GM18517 (cell line): ENCODE results near the gene ISL2.

Source experiments
- ATAC-seq: cut with Tn5 transposase; IDR thresholded peaks from one replicate; pipeline ENCODE4 v1.9.1; 2021; ENCODE audit warnings: mild to moderate bottlenecking, moderate library complexity; ENCODE audit not compliant: unreplicated experiment

Gene ISL2

GRCh38 chr15:76368122-76368621 is 31.6 kb downstream of the ISL2 start:
- ATAC-seq = no peak

- ATAC-seq = no peak
Observed at GRCh38 chr15:76376029-76376428, 39.5 kb downstream of the ISL2 start.

DNA sequence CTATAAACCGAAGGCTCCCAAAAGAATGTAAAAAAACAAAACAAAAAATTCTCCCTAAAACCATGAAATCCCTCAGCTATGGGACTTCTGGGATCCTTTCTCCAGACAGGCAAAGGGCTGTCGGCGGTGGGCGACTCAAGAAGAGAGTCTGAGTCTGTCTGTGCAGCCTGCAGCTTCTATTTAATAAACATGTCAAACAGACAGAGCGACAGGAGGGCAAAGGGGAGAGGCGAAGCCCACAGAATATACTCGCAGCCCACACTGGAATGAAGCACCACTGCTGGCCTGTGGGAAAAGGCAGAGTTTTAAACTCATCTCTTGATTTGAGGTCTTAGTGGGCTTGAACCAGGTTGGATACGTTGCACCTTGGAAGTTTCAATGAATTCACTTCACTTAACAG is 40.2 kb downstream of the ISL2 start:
- ATAC-seq = no peak

DNA sequence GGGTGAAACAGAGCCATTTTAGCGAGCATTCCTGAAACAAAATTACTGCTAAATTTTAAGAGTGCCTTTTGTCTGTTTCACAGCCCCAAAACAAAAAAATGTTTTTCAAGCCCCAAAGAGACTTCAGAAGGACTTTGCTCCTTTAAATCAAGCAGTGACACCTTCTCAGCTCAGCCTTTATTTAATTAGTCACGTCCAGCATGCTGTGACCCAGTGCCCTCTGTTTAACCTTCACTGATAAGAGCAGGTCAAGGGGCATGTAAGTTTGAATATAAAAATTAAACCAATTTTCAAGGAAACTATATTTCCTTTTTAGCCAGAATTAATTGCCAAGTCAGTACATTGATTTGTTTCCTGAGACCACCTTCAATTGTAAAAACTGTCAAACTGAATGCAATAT is 40.6 kb downstream of the ISL2 start:
- ATAC-seq = no peak

DNA sequence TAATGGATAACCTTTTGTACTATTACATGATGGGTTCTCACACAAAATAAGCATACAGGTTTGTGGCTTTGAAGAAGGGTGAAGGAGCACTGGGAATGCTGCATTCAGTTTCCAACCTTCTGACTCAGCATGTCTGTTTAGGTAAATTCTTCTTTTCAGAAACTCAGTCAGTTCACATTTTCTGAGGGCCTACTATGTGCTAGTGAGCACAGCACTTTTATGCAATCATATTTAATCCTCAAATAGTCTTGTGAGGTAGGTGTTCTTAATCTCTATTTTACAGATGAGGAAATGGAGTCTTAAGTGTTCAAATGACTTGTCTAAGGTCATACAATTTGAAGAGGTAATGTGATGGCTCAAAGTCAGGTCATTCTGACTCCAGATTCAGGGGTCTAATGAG is 41.2 kb downstream of the ISL2 start:
- no peak for ATAC-seq

DNA sequence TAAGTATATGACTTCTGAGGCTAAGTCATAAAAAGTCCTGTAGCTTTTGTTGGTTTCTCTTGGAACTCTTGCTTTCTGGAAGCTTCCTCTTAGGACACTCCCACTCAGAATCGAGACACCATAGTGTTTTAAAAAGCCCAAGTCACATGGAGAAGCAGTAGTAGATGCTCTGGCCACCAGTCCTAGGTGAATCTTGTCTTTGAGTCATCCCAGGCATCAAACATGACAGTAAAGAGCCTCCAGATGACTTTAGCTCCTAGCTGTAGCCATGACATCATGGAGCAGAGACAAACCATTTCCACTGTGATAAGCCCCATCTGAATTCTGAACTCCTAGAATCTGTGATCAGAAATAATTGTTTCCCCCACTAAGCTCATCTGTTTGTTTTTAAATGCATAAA is 42.1 kb downstream of the ISL2 start:
- no peak for ATAC-seq

- no peak for ATAC-seq
Observed at GRCh38 chr15:76380249-76380648, 43.7 kb downstream of the ISL2 start.

GRCh38 chr15:76381366-76381765 is 44.8 kb downstream of the ISL2 start:
- no peak for ATAC-seq

- ATAC-seq = no peak
Observed at GRCh38 chr15:76382987-76383728, 46.6 kb downstream of the ISL2 start.

GRCh38 chr15:76384409-76384808 is 47.8 kb downstream of the ISL2 start:
- no peak for ATAC-seq

DNA sequence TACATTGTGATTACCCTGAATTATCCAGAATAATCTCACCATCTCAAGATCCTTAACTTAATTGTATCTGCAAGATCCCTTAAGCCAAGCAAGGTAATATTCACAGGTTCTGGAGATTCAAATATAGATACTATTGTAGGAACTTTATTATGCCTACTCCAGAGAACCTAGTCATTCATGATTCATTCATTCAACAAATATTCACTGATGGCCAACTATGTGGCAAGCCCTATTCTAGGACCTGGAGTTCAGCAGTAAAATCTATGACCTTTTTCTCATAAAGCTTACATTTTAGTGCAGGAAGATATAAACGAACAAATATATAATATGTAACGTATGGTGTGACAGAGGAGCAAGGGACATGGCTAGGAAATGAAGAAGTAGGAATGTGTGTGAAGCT is 49.6 kb downstream of the ISL2 start:
- no peak for ATAC-seq

DNA sequence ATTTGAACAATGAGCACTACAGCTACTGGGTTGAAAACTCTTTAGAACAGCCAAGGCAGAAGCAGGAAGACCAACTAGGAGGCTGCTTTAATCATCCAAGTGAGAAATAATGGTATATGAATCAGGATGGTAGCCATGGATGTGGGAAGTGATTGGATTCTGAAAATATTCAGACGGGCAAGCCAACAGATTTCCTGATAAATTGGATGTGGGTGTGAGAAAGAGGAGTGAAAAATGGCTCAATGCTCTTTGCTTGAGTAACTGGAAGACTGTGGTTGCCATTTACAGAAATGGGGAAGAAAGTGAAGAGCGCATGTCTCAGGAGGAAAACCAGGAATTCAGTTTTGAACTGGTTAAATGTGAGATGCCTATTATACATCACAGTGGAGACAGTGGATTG is 50.4 kb downstream of the ISL2 start:
- no peak for ATAC-seq

GRCh38 chr15:76390571-76390970 is 54.0 kb downstream of the ISL2 start:
- no peak for ATAC-seq

GRCh38 chr15:76391309-76391708 is 54.7 kb downstream of the ISL2 start:
- ATAC-seq = no peak

- no peak for ATAC-seq
Observed at GRCh38 chr15:76391847-76392246, 55.3 kb downstream of the ISL2 start.
